H1 (cell line): ENCODE results near the gene GCK.

Experiments used
- CHD1 ChIP-seq: IDR thresholded peaks from 2 replicates; pipeline ENCODE4 v1.6.1; 2012; ENCODE audit warnings: low read depth, low read length, improper control_type of control experiment
- EGR1 ChIP-seq: IDR thresholded peaks from 2 replicates; pipeline ENCODE4 v1.6.1; 2011; ENCODE audit warnings: low read depth, low read length, borderline replicate concordance
- EP300 ChIP-seq, 2 experiments: IDR thresholded peaks; 1 replicate in 1 of 2; 2 replicates in 1 of 2; pipeline ENCODE4 v1.6.1; 2011 to 2012; ENCODE audit warnings: low read depth in 2 of 2, low read length in 2 of 2, mild to moderate bottlenecking in 2 of 2, borderline replicate concordance in 1 of 2, inconsistent platforms in 1 of 2, moderate library complexity in 1 of 2
- USF2 ChIP-seq: IDR thresholded peaks from 2 replicates; pipeline ENCODE4 v1.6.1; 2011; ENCODE audit warnings: low read length, improper control_type of control experiment

- no peak for TF ChIP-seq USF2
- TF ChIP-seq EP300 (IDR thresholded peaks at IDR 0.05; ENCODE audit: borderline replicate concordance in 1 of 2, low read depth in 2 of 2, low read length in 2 of 2) = no peak
- no peak for TF ChIP-seq CHD1
- no peak for TF ChIP-seq EGR1
These were observed 6.7 kb upstream of the GCK start for GRCh38 chr7:44195889-44196288.
